Right lobe of liver (tissue), 6 donors: Measurements from ENCODE around the gene KLK7. TPM values are rescaled to one million over a fixed set of nuclear protein-coding genes. Genes with fewer than 3 reads are reported as not detected.

Experiments
- ATAC-seq, 4 donors: fragments of 200-7000 bp; cut with Tn5 transposase; one replicate each; pipeline ENCODE4 v1.9.1; 2020; ENCODE audit warnings: mild to moderate bottlenecking in 4 of 4, moderate library complexity in 4 of 4
- DNase-seq, 3 donors: peaks; one replicate each; pipeline ENCODE4 v3.0.0-alpha.2; 2020
- H3K27ac ChIP-seq, 3 donors: fragments of 200-600 bp; one replicate each; pipeline ENCODE4 v1.8.0; 2022
- H3K27me3 ChIP-seq, 2 donors: fragments of 200-600 bp; one replicate each; pipeline ENCODE4 v1.8.0; 2022
- H3K36me3 ChIP-seq, 4 donors: fragments of 200-600 bp; sonication (generic) in 1 of 4; one replicate each; pipeline versions ENCODE4 v1.5.1 to v1.8.0; 2017 to 2022; ENCODE audit warnings: control low read depth in 1 of 4
- H3K4me1 ChIP-seq, 4 donors: fragments of 200-600 bp; sonication (generic) in 1 of 4; one replicate each; pipeline versions ENCODE4 v1.5.1 to v1.8.0; 2017 to 2022; ENCODE audit warnings: control low read depth in 1 of 4
- H3K4me3 ChIP-seq, 3 donors: fragments of 200-600 bp; one replicate each; pipeline ENCODE4 v1.8.0; 2022
- H3K9me3 ChIP-seq, 4 donors: fragments of 200-600 bp; sonication (generic) in 1 of 4; one replicate each; pipeline versions ENCODE4 v1.5.1 to v1.8.0; 2017 to 2022; ENCODE audit warnings: control low read depth in 1 of 4
- CTCF ChIP-seq, 4 donors: fragments of 200-600 bp in 3 of 4; fragments of 450-650 bp in 1 of 4; IDR thresholded peaks; one replicate each; pipeline versions ENCODE4 v1.5.1 to v1.8.0; 2016 to 2022; ENCODE audit warnings: antibody characterized with exemption in 4 of 4, mild to moderate bottlenecking in 2 of 4
- POLR2A ChIP-seq: fragments of 450-650 bp; IDR thresholded peaks from one replicate; pipeline ENCODE4 v1.6.1; 2017; ENCODE audit warnings: antibody characterized with exemption, mild to moderate bottlenecking
- WGBS: methylation state at CpG from one replicate; pipeline ENCODE4 v1.1.6; 2018; ENCODE audit warnings: low coverage, low lambda C conversion rate; ENCODE audit not compliant: insufficient coverage; ENCODE audit errors: missing lambda C conversion rate; 5-methylcytosine and 5-hydroxymethylcytosine counted together
- intact Hi-C, 2 donors: fragments of 100-400 bp; cut with DNase I; formaldehyde crosslinking; loops; one replicate each; pipeline versions ENCODE4 v1.11.2 to v1.14.1; 2022
- total RNA-seq, 6 experiments: library from RNA; depleted of rRNA in 2 of 6; stranded (reverse); fragments of >200 nt in 2 of 6; fragmentation: NEBNext Ultra II Directional in 3 of 6; extraction: Animal tissue kit (Norgen Biotek cat#: 25700) in 3 of 6; gene quantifications; one replicate each; pipeline versions ENCODE4 v1.1.0 to v1.2.4, GENCODE V29; 2016 to 2023
- donor health status: DM: no; HTN: yes; CAD: no.
- donor health status: DM: no; HTN: no; CAD: no.
- donor health status: DM: no; HTN: no; CAD: no.
- donor health status: DM: no; HTN: yes; CAD: no.
- donor health status: DM: no; HTN: yes; CAD: no.

KLK7 gene
- total RNA-seq, 6 experiments from 2014 or later = not detected

GRCh38 chr19:51022526-51022925 lies 38.8 kb upstream of the KLK7 start:
- intact Hi-C loops = no loop called here
- Histone ChIP-seq H3K9me3 (no peaks in the 10 kb centered on the region), H3K27me3 (no peaks in the 10 kb centered on the region), H3K36me3 (no peaks in the 10 kb centered on the region), H3K27ac (no peak overlapping the region), H3K4me1 (no peaks in the 10 kb centered on the region), H3K4me3 (no peak overlapping the region)
- TF ChIP-seq POLR2A (no peak), CTCF (IDR thresholded peaks at IDR 0.05) (no peak)
- ATAC-seq (no peak), DNase-seq (no peak)
- WGBS = 57% methylated on average over 12 of the region's 14 CpGs

GRCh38 chr19:51020988-51021651 lies 37.4 kb upstream of the KLK7 start:
- 32% methylated on average over 7 of the region's 7 CpGs for WGBS
- DNase-seq (no peak), ATAC-seq (peak; percentile 45 to 58 (median 50))
- H3K4me3 ChIP-seq = no peak overlapping the region
- no peaks in the 10 kb centered on the region for H3K36me3 ChIP-seq
- H3K4me1 ChIP-seq = no peaks in the 10 kb centered on the region
- H3K27ac ChIP-seq = no peak overlapping the region
- no peaks in the 10 kb centered on the region for H3K9me3 ChIP-seq
- peaks cover 3 to 6% of the 10 kb centered on the region in 2 donors for H3K27me3 ChIP-seq
- intact Hi-C loops = no loop called here
- TF ChIP-seq CTCF (IDR thresholded peaks at IDR 0.05) (peak; percentile 49 to 70 (median 66)), POLR2A (no peak)

- H3K4me3 ChIP-seq = no peak within 1 kb of the TSS
- no peaks in the 10 kb centered on the region for H3K36me3 ChIP-seq
- H3K27me3 ChIP-seq = peaks cover 3 to 6% of the 10 kb centered on the region in 2 donors
- H3K4me1 ChIP-seq = no peaks in the 10 kb centered on the region
- WGBS = 11% methylated on average over 7 of the region's 14 CpGs
- intact Hi-C loops = no loop called here
- DNase-seq (no peak), ATAC-seq (no peak)
- TF ChIP-seq CTCF (IDR thresholded peaks at IDR 0.05) = no peak
- no peak for TF ChIP-seq POLR2A
- no peaks in the 10 kb centered on the region for H3K9me3 ChIP-seq
- H3K27ac ChIP-seq = no peak within 1 kb of the TSS
These were observed 35.8 kb upstream of the KLK7 start, which contains the start of gene KLK10 for GRCh38 chr19:51019544-51019925. TSS of gene KLK10 (minus strand) at chr19:51019709. CDS start at chr19:51019130, 579 bp downstream.

- no peaks in the 10 kb centered on the region for H3K9me3 ChIP-seq
- intact Hi-C loops = no loop called here
- no peaks in the 10 kb centered on the region for H3K4me1 ChIP-seq
- no peak overlapping the region for H3K4me3 ChIP-seq
- peaks cover 3 to 6% of the 10 kb centered on the region in 2 donors for H3K27me3 ChIP-seq
- ATAC-seq (peak; percentile 9 to 39 (median 31)), DNase-seq (peak in 1 of 3 donors; percentile 32)
- WGBS = 7% methylated on average over 21 of the region's 68 CpGs
- H3K27ac ChIP-seq = no peak overlapping the region
- H3K36me3 ChIP-seq = no peaks in the 10 kb centered on the region
- TF ChIP-seq CTCF (IDR thresholded peaks at IDR 0.05) (no peak), POLR2A (no peak)
These were observed 35.2 kb upstream of the KLK7 start for GRCh38 chr19:51018745-51019543.
